ENCODE data around the gene CADM1. TPM values are rescaled to one million over a fixed set of nuclear protein-coding genes. Genes with fewer than 3 reads are reported as not detected.

Gene CADM1
- total RNA-seq, 1 donor from 2014 or later, result 41.7 TPM

GRCh38 chr11:115545581-115546210, 41.5 kb upstream of the CADM1 start:
- no peak for DNase-seq (ENCODE audit: low read depth)
- TF ChIP-seq CTCF (IDR thresholded peaks at IDR 0.05; ENCODE audit: insufficient read depth, low read length, poor library complexity, severe bottlenecking), result no peak
- H3K27me3 ChIP-seq (ENCODE audit: control insufficient read depth, insufficient read depth, low read length), result peaks cover 6% of the 10 kb centered on the region

DNA sequence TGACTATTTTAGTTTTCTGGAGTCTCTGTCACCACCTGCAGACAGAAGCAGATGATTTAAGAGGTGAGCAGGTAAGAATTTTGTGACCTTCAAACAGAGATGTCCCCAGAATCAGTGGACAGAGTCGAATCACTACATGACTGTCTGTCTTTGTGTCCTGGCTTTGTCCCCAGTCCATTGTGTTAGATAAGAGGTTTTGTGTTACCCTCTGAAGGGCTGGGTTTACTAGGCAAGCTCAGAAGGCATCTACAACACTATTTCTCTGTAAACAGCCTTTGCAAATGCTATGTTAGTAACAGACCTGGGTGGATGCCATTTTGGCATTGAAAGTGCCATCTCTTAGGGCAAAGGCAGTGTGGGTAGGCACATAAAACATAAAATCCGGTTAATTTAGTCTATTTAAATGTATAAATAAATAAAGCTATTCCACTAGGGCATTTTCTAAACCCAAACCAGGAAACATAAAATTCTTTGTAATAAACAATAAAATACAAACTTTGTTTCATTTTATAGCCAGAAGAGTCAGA, 40.3 kb upstream of the CADM1 start:
- peaks cover 6% of the 10 kb centered on the region for H3K27me3 ChIP-seq (ENCODE audit: control insufficient read depth, insufficient read depth, low read length)
- no peak overlapping the region for H3K4me3 ChIP-seq (ENCODE audit: low read depth, low read length)
- no peak for DNase-seq (ENCODE audit: low read depth)
- no peaks in the 10 kb centered on the region for H3K36me3 ChIP-seq (ENCODE audit: control insufficient read depth, insufficient read depth, low read length)
- TF ChIP-seq CTCF (IDR thresholded peaks at IDR 0.05; ENCODE audit: insufficient read depth, low read length, poor library complexity, severe bottlenecking), result no peak

More at GRCh38 chr11:115545581-115546210, 41.5 kb upstream of the CADM1 start:
- H3K4me3 ChIP-seq (ENCODE audit: low read depth, low read length), result no peak overlapping the region
- H3K36me3 ChIP-seq (ENCODE audit: control insufficient read depth, insufficient read depth, low read length), result no peaks in the 10 kb centered on the region

- Histone ChIP-seq H3K27me3 (ENCODE audit: control insufficient read depth, insufficient read depth, low read length) (peaks cover 3% of the 10 kb centered on the region), H3K36me3 (ENCODE audit: control insufficient read depth, insufficient read depth, low read length) (no peaks in the 10 kb centered on the region), H3K4me3 (ENCODE audit: low read depth, low read length) (no peak overlapping the region)
- no peak for DNase-seq (ENCODE audit: low read depth)
- TF ChIP-seq CTCF (IDR thresholded peaks at IDR 0.05; ENCODE audit: insufficient read depth, low read length, poor library complexity, severe bottlenecking), result no peak
Measured at GRCh38 chr11:115541518-115541917, 37.3 kb upstream of the CADM1 start.

GRCh38 chr11:115539844-115540243, 35.6 kb upstream of the CADM1 start:
- Histone ChIP-seq H3K36me3 (ENCODE audit: control insufficient read depth, insufficient read depth, low read length) (no peaks in the 10 kb centered on the region), H3K27me3 (ENCODE audit: control insufficient read depth, insufficient read depth, low read length) (peaks cover 6% of the 10 kb centered on the region), H3K4me3 (ENCODE audit: low read depth, low read length) (no peak overlapping the region)
- no peak for TF ChIP-seq CTCF (IDR thresholded peaks at IDR 0.05; ENCODE audit: insufficient read depth, low read length, poor library complexity, severe bottlenecking)
- DNase-seq (ENCODE audit: low read depth), result no peak

DNA sequence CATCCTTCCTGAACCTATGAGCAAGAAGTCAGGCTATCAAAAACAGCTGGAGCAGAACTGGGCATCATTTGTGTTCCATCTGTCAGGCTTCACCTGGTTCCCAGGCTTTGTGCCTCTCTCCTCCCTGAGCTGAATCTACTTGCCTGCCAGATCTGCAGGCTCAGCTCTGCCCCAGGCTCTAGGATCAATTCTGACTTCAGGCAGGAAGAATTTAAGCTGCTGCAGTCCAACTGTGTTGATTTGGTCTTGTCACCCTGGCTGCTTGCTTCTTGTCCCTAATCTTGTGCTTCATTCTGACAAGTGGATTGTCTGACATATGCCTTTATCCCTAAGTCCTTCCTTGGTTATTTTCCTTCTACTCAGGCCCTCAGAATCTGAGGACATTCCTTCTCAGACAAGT, 31.6 kb upstream of the CADM1 start:
- H3K27me3 ChIP-seq (ENCODE audit: control insufficient read depth, insufficient read depth, low read length), result peaks cover 3% of the 10 kb centered on the region
- DNase-seq (ENCODE audit: low read depth), result no peak

More for the DNA sequence above, 31.6 kb upstream of the CADM1 start:
- no peak for TF ChIP-seq CTCF (IDR thresholded peaks at IDR 0.05; ENCODE audit: insufficient read depth, low read length, poor library complexity, severe bottlenecking)
- Histone ChIP-seq H3K4me3 (ENCODE audit: low read depth, low read length) (no peak overlapping the region), H3K36me3 (ENCODE audit: control insufficient read depth, insufficient read depth, low read length) (no peaks in the 10 kb centered on the region)
